Testis (tissue), 2 donors: Measurements from ENCODE around the gene CXCL12.

Experiments
- POLR2A ChIP-seq: fragments of 450-650 bp; IDR thresholded peaks from one replicate; pipeline ENCODE4 v1.6.1; 2017; ENCODE audit warnings: antibody characterized with exemption, mild to moderate bottlenecking, moderate library complexity
- TF ChIP-seq, protein P1 (sequence below), 3 experiments: fragments of 450-650 bp in 2 of 3; fragments of 200-600 bp in 1 of 3; sonication (generic) in 1 of 3; IDR thresholded peaks; one replicate each; pipeline ENCODE4 v1.5.1; 2016 to 2019; ENCODE audit warnings: antibody characterized with exemption in 3 of 3, mild to moderate bottlenecking in 2 of 3, moderate library complexity in 1 of 3

DNA sequence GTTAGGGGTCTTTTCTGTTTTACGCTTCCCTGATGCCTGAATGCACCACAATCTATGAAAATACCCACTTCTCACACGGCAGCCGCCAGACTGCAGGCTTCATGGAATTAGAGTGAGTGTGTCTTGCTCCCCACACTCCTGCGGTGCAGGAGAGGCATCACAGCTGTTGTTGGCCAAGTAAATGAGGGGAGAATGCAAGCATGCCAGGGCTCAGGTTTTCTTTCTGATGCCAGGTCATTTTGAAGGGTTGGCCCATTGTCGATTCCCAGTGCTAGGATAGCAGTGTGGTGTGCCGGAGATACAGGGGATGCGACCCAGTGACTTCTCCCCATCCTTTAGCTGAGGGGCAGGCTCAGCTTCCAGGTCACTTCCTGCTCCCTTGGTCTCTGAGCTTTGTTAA is 16.3 kb downstream of the CXCL12 start:
- TF ChIP-seq, protein P1, sequence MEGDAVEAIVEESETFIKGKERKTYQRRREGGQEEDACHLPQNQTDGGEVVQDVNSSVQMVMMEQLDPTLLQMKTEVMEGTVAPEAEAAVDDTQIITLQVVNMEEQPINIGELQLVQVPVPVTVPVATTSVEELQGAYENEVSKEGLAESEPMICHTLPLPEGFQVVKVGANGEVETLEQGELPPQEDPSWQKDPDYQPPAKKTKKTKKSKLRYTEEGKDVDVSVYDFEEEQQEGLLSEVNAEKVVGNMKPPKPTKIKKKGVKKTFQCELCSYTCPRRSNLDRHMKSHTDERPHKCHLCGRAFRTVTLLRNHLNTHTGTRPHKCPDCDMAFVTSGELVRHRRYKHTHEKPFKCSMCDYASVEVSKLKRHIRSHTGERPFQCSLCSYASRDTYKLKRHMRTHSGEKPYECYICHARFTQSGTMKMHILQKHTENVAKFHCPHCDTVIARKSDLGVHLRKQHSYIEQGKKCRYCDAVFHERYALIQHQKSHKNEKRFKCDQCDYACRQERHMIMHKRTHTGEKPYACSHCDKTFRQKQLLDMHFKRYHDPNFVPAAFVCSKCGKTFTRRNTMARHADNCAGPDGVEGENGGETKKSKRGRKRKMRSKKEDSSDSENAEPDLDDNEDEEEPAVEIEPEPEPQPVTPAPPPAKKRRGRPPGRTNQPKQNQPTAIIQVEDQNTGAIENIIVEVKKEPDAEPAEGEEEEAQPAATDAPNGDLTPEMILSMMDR (IDR thresholded peaks at IDR 0.05): no peak
- TF ChIP-seq POLR2A: no peak
